ENCODE measurements around the gene MMP7.
A peak's percentile ranks its signal among the peaks of the same experiment; 100 is the strongest.

Gene MMP7

GRCh38 chr11:102553835-102554282, 23.3 kb upstream of the MMP7 start:
- Histone ChIP-seq H3K27ac (ENCODE audit: insufficient read depth in 1 of 2, low read depth in 1 of 2, low read length in 2 of 2, poor library complexity in 1 of 2, severe bottlenecking in 2 of 2) (no peak overlapping the region), H3K4me1 (ENCODE audit: control extremely low read depth in 1 of 4, control insufficient read depth in 4 of 4, insufficient read depth in 4 of 4, low read length in 3 of 4) (no peaks in the 10 kb centered on the region), H3K4me3 (ENCODE audit: control insufficient read depth in 1 of 7, extremely low read depth in 1 of 7, insufficient read depth in 4 of 7, low read depth in 2 of 7, low read length in 6 of 7) (no peak overlapping the region), H3K36me3 (ENCODE audit: control insufficient read depth in 4 of 4, insufficient read depth in 4 of 4, low read length in 3 of 4) (no peaks in the 10 kb centered on the region), H3K27me3 (replicated peaks in 2 of 5; ENCODE audit: control insufficient read depth in 4 of 5, insufficient read depth in 5 of 5, low read length in 4 of 5) (no peaks in the 10 kb centered on the region), H3K9me3 (ENCODE audit: control extremely low read depth in 1 of 5, control insufficient read depth in 4 of 5, insufficient read depth in 2 of 5, low read depth in 1 of 5, low read length in 4 of 5) (peaks cover 0 to 13% (median 5%) of the 10 kb centered on the region in 5 experiments)
- no peak for DNase-seq
- ChIA-PET POLR2A (no interaction called here), CTCF (interaction anchor here (0.9 to 1.3 kb wide), 3 partner anchors 12 to 218 kb away, joined by 3 read pairs; no protein-coding TSS in a partner anchor)
- 100% methylated on average over 3 of the region's 5 CpGs for WGBS (ENCODE audit: insufficient coverage)

- POLR2A ChIA-PET, result no interaction called here
- Histone ChIP-seq H3K27ac (ENCODE audit: insufficient read depth in 1 of 2, low read depth in 1 of 2, low read length in 2 of 2, poor library complexity in 1 of 2, severe bottlenecking in 2 of 2) (no peak overlapping the region), H3K27me3 (replicated peaks in 2 of 5; ENCODE audit: control insufficient read depth in 4 of 5, insufficient read depth in 5 of 5, low read length in 4 of 5) (no peaks in the 10 kb centered on the region), H3K4me3 (ENCODE audit: control insufficient read depth in 1 of 7, extremely low read depth in 1 of 7, insufficient read depth in 4 of 7, low read depth in 2 of 7, low read length in 6 of 7) (no peak overlapping the region), H3K4me1 (ENCODE audit: control extremely low read depth in 1 of 4, control insufficient read depth in 4 of 4, insufficient read depth in 4 of 4, low read length in 3 of 4) (peaks cover 0 to 5% (median 2%) of the 10 kb centered on the region in 4 experiments), H3K9me3 (ENCODE audit: control extremely low read depth in 1 of 5, control insufficient read depth in 4 of 5, insufficient read depth in 2 of 5, low read depth in 1 of 5, low read length in 4 of 5) (peaks cover 0 to 3% (median 0%) of the 10 kb centered on the region in 5 experiments), H3K36me3 (ENCODE audit: control insufficient read depth in 4 of 4, insufficient read depth in 4 of 4, low read length in 3 of 4) (no peaks in the 10 kb centered on the region)
- CTCF ChIA-PET, result interaction anchor here (1.1 kb wide), 1 partner anchor 11 kb away, joined by 3 read pairs; no protein-coding TSS in a partner anchor
- DNase-seq, result no peak
- WGBS (ENCODE audit: insufficient coverage), result 95% methylated on average over 4 of the region's 8 CpGs
These were observed 22.1 kb upstream of the MMP7 start for GRCh38 chr11:102552447-102553194.

- Histone ChIP-seq H3K4me1 (ENCODE audit: control extremely low read depth in 1 of 4, control insufficient read depth in 4 of 4, insufficient read depth in 4 of 4, low read length in 3 of 4) (peaks cover 3 to 11% (median 6%) of the 10 kb centered on the region in 4 experiments), H3K9me3 (ENCODE audit: control extremely low read depth in 1 of 5, control insufficient read depth in 4 of 5, insufficient read depth in 2 of 5, low read depth in 1 of 5, low read length in 4 of 5) (peaks cover 0 to 3% (median 0%) of the 10 kb centered on the region in 5 experiments), H3K36me3 (ENCODE audit: control insufficient read depth in 4 of 4, insufficient read depth in 4 of 4, low read length in 3 of 4) (no peaks in the 10 kb centered on the region), H3K4me3 (ENCODE audit: control insufficient read depth in 1 of 7, extremely low read depth in 1 of 7, insufficient read depth in 4 of 7, low read depth in 2 of 7, low read length in 6 of 7) (peak overlapping the region in 1 of 7 experiments; percentile 2), H3K27me3 (replicated peaks in 2 of 5; ENCODE audit: control insufficient read depth in 4 of 5, insufficient read depth in 5 of 5, low read length in 4 of 5) (no peaks in the 10 kb centered on the region), H3K27ac (ENCODE audit: insufficient read depth in 1 of 2, low read depth in 1 of 2, low read length in 2 of 2, poor library complexity in 1 of 2, severe bottlenecking in 2 of 2) (no peak overlapping the region)
- CTCF ChIA-PET, result no interaction called here
- 100% methylated on average over 2 of the region's 2 CpGs for WGBS (ENCODE audit: insufficient coverage)
- POLR2A ChIA-PET, result no interaction called here
- DNase-seq, result no peak
These were observed 21.5 kb upstream of the MMP7 start for GRCh38 chr11:102552020-102552419.

DNA sequence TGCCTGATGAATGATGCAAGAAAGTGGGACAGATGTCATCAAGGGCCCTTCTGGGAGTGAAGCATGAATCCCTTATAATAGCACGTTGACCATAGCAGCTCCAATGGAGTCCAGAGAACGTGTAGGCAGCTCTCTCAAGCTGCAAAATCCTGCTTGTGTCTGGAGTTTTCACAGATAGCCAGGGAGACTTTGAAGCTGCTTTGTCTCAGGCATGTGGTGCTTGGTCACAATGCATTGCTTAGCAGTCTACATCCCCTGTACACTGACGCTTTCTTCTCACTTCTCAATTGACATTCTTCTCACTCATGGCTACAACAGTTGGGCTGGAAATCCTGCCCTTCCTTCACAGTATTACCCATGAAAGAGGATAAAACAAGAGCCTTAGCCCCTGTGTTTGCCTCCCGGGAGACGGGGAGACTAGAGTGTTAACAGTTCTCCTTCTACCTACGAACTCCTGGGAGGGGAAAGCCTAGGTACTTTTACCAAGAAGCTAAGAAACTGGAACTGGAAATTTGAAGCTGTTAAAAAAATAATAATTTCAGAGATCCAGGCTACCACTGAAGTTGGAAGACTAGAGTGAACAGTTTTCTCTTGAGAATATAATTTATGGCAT, 20.7 kb upstream of the MMP7 start:
- WGBS (ENCODE audit: insufficient coverage), result 96% methylated on average over 6 of the region's 6 CpGs
- ChIA-PET CTCF (interaction anchor here (0.9 kb wide), 1 partner anchor 8 kb away, joined by 3 read pairs; no protein-coding TSS in a partner anchor), POLR2A (no interaction called here)
- Histone ChIP-seq H3K9me3 (ENCODE audit: control extremely low read depth in 1 of 5, control insufficient read depth in 4 of 5, insufficient read depth in 2 of 5, low read depth in 1 of 5, low read length in 4 of 5) (peaks cover 0 to 3% (median 0%) of the 10 kb centered on the region in 5 experiments), H3K27me3 (replicated peaks in 2 of 5; ENCODE audit: control insufficient read depth in 4 of 5, insufficient read depth in 5 of 5, low read length in 4 of 5) (no peaks in the 10 kb centered on the region), H3K27ac (ENCODE audit: insufficient read depth in 1 of 2, low read depth in 1 of 2, low read length in 2 of 2, poor library complexity in 1 of 2, severe bottlenecking in 2 of 2) (no peak overlapping the region), H3K36me3 (ENCODE audit: control insufficient read depth in 4 of 4, insufficient read depth in 4 of 4, low read length in 3 of 4) (no peaks in the 10 kb centered on the region), H3K4me3 (ENCODE audit: control insufficient read depth in 1 of 7, extremely low read depth in 1 of 7, insufficient read depth in 4 of 7, low read depth in 2 of 7, low read length in 6 of 7) (no peak overlapping the region), H3K4me1 (ENCODE audit: control extremely low read depth in 1 of 4, control insufficient read depth in 4 of 4, insufficient read depth in 4 of 4, low read length in 3 of 4) (peaks cover 3 to 15% (median 9%) of the 10 kb centered on the region in 4 experiments)
- DNase-seq, result no peak

DNA sequence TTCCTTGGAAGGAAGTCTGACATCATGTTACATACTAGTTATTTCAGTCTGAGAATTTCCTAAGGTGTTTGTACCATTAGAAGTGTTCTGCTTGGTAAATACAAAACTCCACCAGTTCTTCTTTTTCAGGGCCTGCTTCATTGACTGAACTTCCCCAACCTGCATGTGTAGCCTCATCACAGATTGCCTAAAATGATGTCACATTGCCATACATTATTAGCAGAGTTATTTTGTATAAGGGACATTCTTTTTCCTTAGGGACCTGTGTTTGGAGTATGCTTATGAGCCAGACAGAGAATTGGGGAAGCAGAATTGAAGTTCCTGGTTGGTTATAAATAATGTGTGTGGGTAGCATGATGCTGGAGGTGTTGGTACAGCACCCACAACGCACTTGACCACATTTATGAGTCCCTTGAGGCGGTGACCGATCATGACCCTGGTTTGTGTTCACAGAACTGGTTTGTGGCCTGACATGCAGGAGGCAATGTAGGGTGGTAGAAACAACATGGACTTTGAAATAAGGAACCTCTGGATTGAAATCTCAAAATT, 16.4 kb upstream of the MMP7 start:
- 37% methylated on average over 3 of the region's 3 CpGs for WGBS (ENCODE audit: insufficient coverage)
- DNase-seq, result peak in 2 of 3 donors; percentile 87 to 92
- POLR2A ChIA-PET, result no interaction called here
- Histone ChIP-seq H3K4me1 (ENCODE audit: control extremely low read depth in 1 of 4, control insufficient read depth in 4 of 4, insufficient read depth in 4 of 4, low read length in 3 of 4) (peaks cover 3 to 19% (median 9%) of the 10 kb centered on the region in 4 experiments), H3K36me3 (ENCODE audit: control insufficient read depth in 4 of 4, insufficient read depth in 4 of 4, low read length in 3 of 4) (no peaks in the 10 kb centered on the region), H3K4me3 (ENCODE audit: control insufficient read depth in 1 of 7, extremely low read depth in 1 of 7, insufficient read depth in 4 of 7, low read depth in 2 of 7, low read length in 6 of 7) (no peak overlapping the region), H3K27ac (ENCODE audit: insufficient read depth in 1 of 2, low read depth in 1 of 2, low read length in 2 of 2, poor library complexity in 1 of 2, severe bottlenecking in 2 of 2) (no peak overlapping the region), H3K27me3 (replicated peaks in 2 of 5; ENCODE audit: control insufficient read depth in 4 of 5, insufficient read depth in 5 of 5, low read length in 4 of 5) (no peaks in the 10 kb centered on the region), H3K9me3 (ENCODE audit: control extremely low read depth in 1 of 5, control insufficient read depth in 4 of 5, insufficient read depth in 2 of 5, low read depth in 1 of 5, low read length in 4 of 5) (no peaks in the 10 kb centered on the region)
- CTCF ChIA-PET, result no interaction called here

GRCh38 chr11:102546427-102546826, 15.9 kb upstream of the MMP7 start:
- ChIA-PET POLR2A (interaction anchor here (0.7 kb wide), 1 partner anchor 48 kb away, joined by 8 read pairs; no protein-coding TSS in a partner anchor), CTCF (interaction anchor here (0.9 kb wide), 1 partner anchor 17 kb away, joined by 3 read pairs; no protein-coding TSS in a partner anchor)
- WGBS (ENCODE audit: insufficient coverage), result no CpG with 5 or more reads among the region's 4 CpGs
- peaks cover 3 to 19% (median 9%) of the 10 kb centered on the region in 4 experiments for H3K4me1 ChIP-seq (ENCODE audit: control extremely low read depth in 1 of 4, control insufficient read depth in 4 of 4, insufficient read depth in 4 of 4, low read length in 3 of 4)
- no peaks in the 10 kb centered on the region for H3K36me3 ChIP-seq (ENCODE audit: control insufficient read depth in 4 of 4, insufficient read depth in 4 of 4, low read length in 3 of 4)
- H3K4me3 ChIP-seq (ENCODE audit: control insufficient read depth in 1 of 7, extremely low read depth in 1 of 7, insufficient read depth in 4 of 7, low read depth in 2 of 7, low read length in 6 of 7), result no peak overlapping the region
- DNase-seq, result peak in 2 of 3 donors; percentile 30 to 39
- H3K27ac ChIP-seq (ENCODE audit: insufficient read depth in 1 of 2, low read depth in 1 of 2, low read length in 2 of 2, poor library complexity in 1 of 2, severe bottlenecking in 2 of 2), result no peak overlapping the region
- no peaks in the 10 kb centered on the region for H3K27me3 ChIP-seq (replicated peaks in 2 of 5; ENCODE audit: control insufficient read depth in 4 of 5, insufficient read depth in 5 of 5, low read length in 4 of 5)
- no peaks in the 10 kb centered on the region for H3K9me3 ChIP-seq (ENCODE audit: control extremely low read depth in 1 of 5, control insufficient read depth in 4 of 5, insufficient read depth in 2 of 5, low read depth in 1 of 5, low read length in 4 of 5)

Data from common myeloid progenitor, CD34-positive (primary cell).